Sigmoid colon (tissue), 4 donors: ENCODE data around the gene SLA2.
A peak's percentile ranks its signal among the peaks of the same experiment; 100 is the strongest.

ENCODE experiments used
- POLR2AphosphoS5 ChIP-seq, 4 donors: sonication (generic); formaldehyde crosslinking; IDR thresholded peaks; one replicate each; pipeline ENCODE4 v1.6.1; 2017; ENCODE audit warnings: antibody characterized with exemption in 4 of 4
- TF ChIP-seq, protein P1 (sequence below), 4 experiments: fragments of 450-650 bp in 3 of 4; fragments of 200-600 bp in 1 of 4; IDR thresholded peaks; one replicate each; pipeline ENCODE4 v1.5.1; 2016 to 2019; ENCODE audit warnings: antibody characterized with exemption in 4 of 4, mild to moderate bottlenecking in 3 of 4, moderate library complexity in 2 of 4

DNA sequence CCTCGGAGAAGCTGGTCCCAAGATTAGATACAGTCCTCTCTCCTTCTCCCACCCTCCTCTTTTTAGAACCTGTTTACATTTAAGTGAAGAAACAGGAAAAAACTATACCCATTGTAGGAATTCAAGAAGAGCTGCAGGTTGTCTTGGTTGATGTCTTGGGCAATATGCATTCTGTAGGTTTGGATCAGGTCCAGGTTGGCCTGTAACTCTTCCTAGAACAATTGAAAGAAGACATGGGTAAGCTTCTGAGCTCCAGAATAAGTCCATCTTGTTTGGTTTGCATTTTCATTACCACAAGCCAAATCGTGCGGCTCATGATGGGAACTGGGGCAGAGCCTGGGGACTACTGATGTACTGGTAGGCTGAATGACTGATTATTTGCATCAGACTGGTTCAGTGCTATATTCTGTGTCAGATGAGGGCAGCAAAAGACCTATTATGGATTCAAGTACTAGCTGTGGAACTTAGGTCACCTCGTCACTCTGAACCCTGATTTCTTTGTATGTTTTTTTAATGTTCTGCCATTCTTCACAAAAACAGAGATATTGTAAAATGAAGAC lies 20.3 kb upstream of the SLA2 start:
- TF ChIP-seq, protein P1, sequence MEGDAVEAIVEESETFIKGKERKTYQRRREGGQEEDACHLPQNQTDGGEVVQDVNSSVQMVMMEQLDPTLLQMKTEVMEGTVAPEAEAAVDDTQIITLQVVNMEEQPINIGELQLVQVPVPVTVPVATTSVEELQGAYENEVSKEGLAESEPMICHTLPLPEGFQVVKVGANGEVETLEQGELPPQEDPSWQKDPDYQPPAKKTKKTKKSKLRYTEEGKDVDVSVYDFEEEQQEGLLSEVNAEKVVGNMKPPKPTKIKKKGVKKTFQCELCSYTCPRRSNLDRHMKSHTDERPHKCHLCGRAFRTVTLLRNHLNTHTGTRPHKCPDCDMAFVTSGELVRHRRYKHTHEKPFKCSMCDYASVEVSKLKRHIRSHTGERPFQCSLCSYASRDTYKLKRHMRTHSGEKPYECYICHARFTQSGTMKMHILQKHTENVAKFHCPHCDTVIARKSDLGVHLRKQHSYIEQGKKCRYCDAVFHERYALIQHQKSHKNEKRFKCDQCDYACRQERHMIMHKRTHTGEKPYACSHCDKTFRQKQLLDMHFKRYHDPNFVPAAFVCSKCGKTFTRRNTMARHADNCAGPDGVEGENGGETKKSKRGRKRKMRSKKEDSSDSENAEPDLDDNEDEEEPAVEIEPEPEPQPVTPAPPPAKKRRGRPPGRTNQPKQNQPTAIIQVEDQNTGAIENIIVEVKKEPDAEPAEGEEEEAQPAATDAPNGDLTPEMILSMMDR (IDR thresholded peaks at IDR 0.05), result peak in 1 of 4 experiments; percentile 12
- no peak for TF ChIP-seq POLR2AphosphoS5 (IDR thresholded peaks at IDR 0.05)
